PC-3 (cell line): ENCODE results near the gene SLC25A34. TPM values are rescaled to one million over a fixed set of nuclear protein-coding genes. Genes with fewer than 3 reads are reported as not detected.

ENCODE experiments used
- ATAC-seq: fragments of 200-7000 bp; cut with Tn5 transposase; 2 replicates; pipeline ENCODE4 v1.9.1; 2020; ENCODE audit warnings: mild to moderate bottlenecking, moderate library complexity
- BruUV-seq: library from RNA; stranded (reverse); fragments of 400-500 nt; replicated peaks from 2 replicates; lab custom pipeline; 2021; lab: Mats Ljungman, UMichigan
- CTCF ChIA-PET: fragments of 300-600 bp; sonication (Branson Sonifier 250); formaldehyde crosslinking; loops from one replicate; lab custom pipeline; 2022; ENCODE audit warnings: antibody characterized with exemption; lab: Charles Lee
- POLR2A ChIA-PET: fragments of 300-600 bp; sonication (Branson Sonifier 250); formaldehyde crosslinking; loops from one replicate; lab custom pipeline; 2022; ENCODE audit warnings: antibody characterized with exemption; ENCODE audit not compliant: unreplicated experiment; lab: Charles Lee
- DNase-seq: peaks from one replicate; pipeline ENCODE4 v3.0.0-alpha.2; 2015
- H2AFZ ChIP-seq: fragments of 300-600 bp; sonication (generic); 2 replicates; pipeline ENCODE4 v1.6.0; 2016; ENCODE audit warnings: antibody characterized with exemption, low read length
- H3F3A ChIP-seq: fragments of 300-600 bp; sonication (generic); one replicate; pipeline ENCODE4 v1.6.0; 2017; ENCODE audit warnings: antibody characterized with exemption, low read length, control low read depth, mild to moderate bottlenecking; ENCODE audit not compliant: unreplicated experiment
- H3K27ac ChIP-seq: fragments of 300-600 bp; sonication (generic); 2 replicates; pipeline ENCODE4 v1.5.1; 2016; ENCODE audit warnings: mild to moderate bottlenecking, low read length
- H3K27me3 ChIP-seq: fragments of 300-600 bp; sonication (generic); 2 replicates; pipeline ENCODE4 v1.6.1; 2016; ENCODE audit warnings: low read length, mixed read lengths
- H3K36me3 ChIP-seq: fragments of 300-600 bp; sonication (generic); 2 replicates; pipeline ENCODE4 v1.6.1; 2016; ENCODE audit warnings: low read depth, mixed run types, low read length, mixed read lengths
- H3K4me1 ChIP-seq: fragments of 300-600 bp; sonication (generic); 2 replicates; pipeline ENCODE4 v1.5.1; 2016; ENCODE audit warnings: low read length; ENCODE audit not compliant: insufficient read depth
- H3K4me2 ChIP-seq: fragments of 300-600 bp; sonication (generic); 2 replicates; pipeline ENCODE4 v1.6.0; 2016; ENCODE audit warnings: low read length
- H3K4me3 ChIP-seq: fragments of 300-600 bp; sonication (generic); 2 replicates; pipeline ENCODE4 v1.5.1; 2016; ENCODE audit warnings: mild to moderate bottlenecking, low read length, mixed read lengths
- H3K79me2 ChIP-seq: fragments of 300-600 bp; sonication (generic); 2 replicates; pipeline ENCODE4 v1.6.1; 2017; ENCODE audit warnings: low read length, mixed read lengths
- H3K9ac ChIP-seq: fragments of 300-600 bp; sonication (generic); 2 replicates; pipeline ENCODE4 v1.6.0; 2016; ENCODE audit warnings: mild to moderate bottlenecking, low read length
- H3K9me2 ChIP-seq: fragments of 300-600 bp; sonication (generic); replicated peaks from 2 replicates; pipeline ENCODE4 v1.6.1; 2016; ENCODE audit warnings: mixed run types, low read length, mixed read lengths
- H3K9me3 ChIP-seq: fragments of 300-600 bp; sonication (generic); 2 replicates; pipeline ENCODE4 v1.6.1; 2016; ENCODE audit warnings: low read length, mixed read lengths
- H4K20me1 ChIP-seq: fragments of 300-600 bp; sonication (generic); 2 replicates; pipeline ENCODE4 v1.6.1; 2016; ENCODE audit warnings: low read length, mixed read lengths
- CTCF ChIP-seq: fragments of 300-600 bp; sonication (generic); conservative IDR thresholded peaks from 2 replicates; pipeline ENCODE4 v1.5.1; 2017; ENCODE audit warnings: antibody characterized with exemption, low read depth, mild to moderate bottlenecking, low read length
- EZH2 ChIP-seq: fragments of 300-600 bp; sonication (generic); IDR thresholded peaks from one replicate; pipeline ENCODE4 v1.6.1; 2017; ENCODE audit warnings: antibody characterized with exemption, mild to moderate bottlenecking, low read length; ENCODE audit not compliant: unreplicated experiment
- EZH2phosphoT487 ChIP-seq: fragments of 300-600 bp; sonication (generic); IDR thresholded peaks from 2 replicates; pipeline ENCODE4 v1.6.1; 2018; ENCODE audit warnings: mild to moderate bottlenecking, antibody characterized with exemption, low read length, borderline replicate concordance
- intact Hi-C: fragments of 100-400 bp; cut with micrococcal nuclease; formaldehyde crosslinking; loops from 2 replicates; pipeline ENCODE4 v1.9.0; 2023
- total RNA-seq: library from RNA; depleted of rRNA; stranded (reverse); fragments of >200 nt; gene quantifications from 2 replicates; pipeline ENCODE4 v1.2.3, GENCODE V29; 2014

SLC25A34 gene
- total RNA-seq, 1 experiment from 2014 or later, result 0.44 TPM

- intact Hi-C loops, result no loop called here
- no peaks in the 10 kb centered on the region for H3K9me2 ChIP-seq
- ChIA-PET CTCF (no interaction called here), POLR2A (no interaction called here)
- no TSS peak for BruUV-seq
- no peaks in the 10 kb centered on the region for H4K20me1 ChIP-seq
- no peak overlapping the region for H3K9ac ChIP-seq
- no peak overlapping the region for H2AFZ ChIP-seq
- no peak for ATAC-seq
- no peak overlapping the region for H3K27ac ChIP-seq
- H3F3A ChIP-seq, result no peaks in the 10 kb centered on the region
- H3K4me3 ChIP-seq, result no peak overlapping the region
- H3K4me2 ChIP-seq, result no peak overlapping the region
- TF ChIP-seq EZH2phosphoT487 (no peak), CTCF (no peak), EZH2 (no peak)
- H3K9me3 ChIP-seq, result no peaks in the 10 kb centered on the region
- no peaks in the 10 kb centered on the region for H3K27me3 ChIP-seq
- H3K36me3 ChIP-seq, result 0 out of 2 replicates have a peak, but pooled peaks cover 3% of the 10 kb centered on the region
- no peaks in the 10 kb centered on the region for H3K4me1 ChIP-seq
- H3K79me2 ChIP-seq, result no peaks in the 10 kb centered on the region
- DNase-seq, result no peak
Measured at GRCh38 chr1:15730423-15730822, 5.6 kb upstream of the SLC25A34 start.

- Histone ChIP-seq H3K27me3 (no peaks in the 10 kb centered on the region), H3K9ac (no peak overlapping the region), H4K20me1 (no peaks in the 10 kb centered on the region), H3K36me3 (0 out of 2 replicates have a peak, but pooled peaks cover 3% of the 10 kb centered on the region), H3K4me3 (no peak overlapping the region), H3K27ac (no peak overlapping the region), H3K79me2 (no peaks in the 10 kb centered on the region), H2AFZ (no peak overlapping the region), H3F3A (no peaks in the 10 kb centered on the region), H3K4me2 (no peak overlapping the region), H3K9me3 (no peaks in the 10 kb centered on the region), H3K4me1 (no peaks in the 10 kb centered on the region), H3K9me2 (no peaks in the 10 kb centered on the region)
- ChIA-PET POLR2A (no interaction called here), CTCF (no interaction called here)
- TF ChIP-seq EZH2phosphoT487 (no peak), EZH2 (no peak), CTCF (no peak)
- intact Hi-C loops, result no loop called here
- ATAC-seq, result no peak
- no peak for DNase-seq
- BruUV-seq, result no TSS peak
Measured at GRCh38 chr1:15730936-15731335, 5.1 kb upstream of the SLC25A34 start.

DNA sequence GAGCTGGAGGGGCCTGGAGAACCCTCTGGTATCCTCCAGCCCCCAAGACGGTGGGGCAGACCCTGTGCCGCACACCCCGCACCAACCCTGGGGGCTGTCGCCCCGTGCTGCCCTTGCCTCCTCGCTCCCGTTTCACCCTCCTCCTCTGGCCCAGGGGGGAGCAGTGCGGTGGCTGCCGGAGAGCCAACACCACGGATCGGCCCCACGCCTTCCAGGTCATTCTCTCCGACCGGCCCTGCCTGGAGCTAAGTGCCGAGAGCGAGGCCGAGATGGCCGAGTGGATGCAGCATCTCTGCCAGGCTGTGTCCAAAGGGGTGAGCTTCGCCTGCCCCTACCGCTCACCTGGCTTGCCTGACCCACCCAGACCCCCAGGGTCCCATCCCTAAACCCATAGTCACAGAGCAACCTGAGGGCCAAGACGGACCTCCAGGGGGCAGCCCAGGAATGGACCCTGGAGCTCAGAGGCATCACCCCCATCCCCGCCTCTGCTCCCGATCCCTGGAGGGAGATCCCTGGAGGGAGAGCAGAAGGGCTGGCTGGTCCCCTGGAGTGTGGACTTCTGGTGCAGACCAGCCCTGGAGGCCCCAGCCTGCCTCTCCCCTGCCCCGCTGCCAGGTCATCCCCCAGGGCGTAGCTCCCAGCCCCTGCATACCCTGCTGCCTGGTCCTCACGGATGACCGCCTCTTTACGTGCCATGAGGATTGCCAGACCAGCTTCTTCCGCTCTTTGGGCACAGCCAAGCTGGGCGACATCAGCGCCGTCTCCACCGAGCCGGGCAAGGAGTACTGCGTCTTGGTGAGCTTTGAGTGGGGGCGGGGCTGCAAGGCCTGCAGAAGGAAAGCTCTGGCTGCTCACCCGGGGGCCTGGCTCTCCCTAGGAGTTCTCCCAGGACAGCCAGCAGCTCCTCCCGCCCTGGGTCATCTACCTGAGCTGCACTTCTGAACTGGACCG, 4.0 kb upstream of the SLC25A34 start:
- H3F3A ChIP-seq, result no peaks in the 10 kb centered on the region
- CTCF ChIA-PET, result no interaction called here
- no peak for ATAC-seq

More for the DNA sequence above, 4.0 kb upstream of the SLC25A34 start:
- Histone ChIP-seq H3K36me3 (0 out of 2 replicates have a peak, but pooled peaks cover 3% of the 10 kb centered on the region), H3K27ac (no peak overlapping the region), H2AFZ (no peak overlapping the region), H4K20me1 (no peaks in the 10 kb centered on the region), H3K4me2 (no peak overlapping the region), H3K4me1 (no peaks in the 10 kb centered on the region), H3K27me3 (no peaks in the 10 kb centered on the region), H3K9me2 (no peaks in the 10 kb centered on the region), H3K79me2 (no peaks in the 10 kb centered on the region), H3K9ac (no peak overlapping the region), H3K4me3 (no peak overlapping the region), H3K9me3 (no peaks in the 10 kb centered on the region)
- no peak for TF ChIP-seq EZH2phosphoT487
- TF ChIP-seq CTCF, result no peak
- no peak for TF ChIP-seq EZH2
- POLR2A ChIA-PET, result no interaction called here
- intact Hi-C loops, result no loop called here
- DNase-seq, result no peak
- no TSS peak for BruUV-seq
